Testis (tissue), 2 donors: ENCODE measurements around the gene IGFBP1.

Source experiments
- CTCF ChIP-seq, 3 experiments: fragments of 450-650 bp in 2 of 3; fragments of 200-600 bp in 1 of 3; sonication (generic) in 1 of 3; IDR thresholded peaks; one replicate each; pipeline ENCODE4 v1.5.1; 2016 to 2019; ENCODE audit warnings: antibody characterized with exemption in 3 of 3, mild to moderate bottlenecking in 2 of 3, moderate library complexity in 1 of 3
- POLR2A ChIP-seq: fragments of 450-650 bp; IDR thresholded peaks from one replicate; pipeline ENCODE4 v1.6.1; 2017; ENCODE audit warnings: antibody characterized with exemption, mild to moderate bottlenecking, moderate library complexity

GRCh38 chr7:45919993-45920459, 31.7 kb downstream of the IGFBP1 start:
- TF ChIP-seq CTCF (IDR thresholded peaks at IDR 0.05) (no peak), POLR2A (no peak)
